Stomach smooth muscle (tissue), 2 donors: ENCODE results near the gene PRM3.

Experiments used
- H3K27ac ChIP-seq: one replicate; pipeline ENCODE4 v1.7.0; 2013; ENCODE audit warnings: mild to moderate bottlenecking, low read length, inconsistent platforms
- H3K27me3 ChIP-seq, 2 donors: one replicate each; pipeline ENCODE4 v1.7.0; 2013; ENCODE audit warnings: low read length in 2 of 2; ENCODE audit not compliant: insufficient read depth in 2 of 2, control insufficient read depth in 1 of 2
- H3K36me3 ChIP-seq, 2 donors: one replicate each; pipeline ENCODE4 v1.7.0; 2013; ENCODE audit warnings: low read length in 2 of 2; ENCODE audit not compliant: control insufficient read depth in 2 of 2, insufficient read depth in 2 of 2
- H3K4me1 ChIP-seq: one replicate; pipeline ENCODE4 v1.7.0; 2013; ENCODE audit warnings: low read length; ENCODE audit not compliant: control insufficient read depth, insufficient read depth
- H3K4me3 ChIP-seq, 2 donors: one replicate each; pipeline ENCODE4 v1.7.0; 2013; ENCODE audit warnings: low read length in 2 of 2
- H3K9ac ChIP-seq, 2 donors: one replicate each; pipeline ENCODE4 v1.7.0; 2013; ENCODE audit warnings: low read length in 2 of 2, mild to moderate bottlenecking in 1 of 2
- H3K9me3 ChIP-seq, 2 donors: one replicate each; pipeline ENCODE4 v1.7.0; 2013; ENCODE audit warnings: low read length in 2 of 2; ENCODE audit not compliant: control insufficient read depth in 2 of 2
- donor health status: healthy.
- donor health status: Pancreatic carcinoma.

Gene PRM3

DNA sequence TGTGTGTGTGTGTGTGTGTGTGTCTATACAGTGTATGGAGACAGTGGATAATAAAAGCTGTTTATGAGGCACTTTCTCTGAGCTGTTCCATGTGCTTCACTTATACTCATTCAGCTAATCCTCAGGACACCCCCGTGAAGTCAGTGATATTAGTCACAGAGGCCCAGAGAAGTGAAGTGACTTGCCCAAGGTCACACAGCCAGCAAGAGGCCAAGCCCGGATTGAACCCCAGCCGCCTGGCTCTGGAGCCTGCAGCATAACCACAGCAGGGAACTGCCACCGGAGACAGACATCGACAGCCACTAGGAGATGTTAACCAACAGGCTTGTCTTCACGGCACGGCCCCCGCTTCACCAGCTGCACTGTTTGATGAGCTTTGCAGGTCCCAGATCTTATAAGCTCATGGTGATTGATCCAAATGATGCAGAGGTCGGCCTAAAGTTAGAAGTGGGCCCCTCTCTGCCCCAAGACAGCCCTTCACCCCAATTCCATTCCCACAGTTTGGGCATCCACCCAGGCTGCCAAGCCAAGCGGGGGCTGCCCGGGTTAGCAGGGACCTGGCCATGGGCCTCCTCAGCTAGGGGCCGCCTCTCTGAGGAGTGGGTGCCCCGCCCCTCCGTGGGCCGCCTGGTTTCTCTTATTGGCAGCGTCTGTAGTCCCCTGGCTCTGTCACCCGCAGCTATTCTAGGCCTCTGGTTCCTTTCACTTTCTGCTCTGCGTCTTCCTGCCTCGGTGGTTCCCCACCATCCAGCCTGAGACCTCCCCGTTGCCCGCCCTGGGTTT is 48.3 kb downstream of the PRM3 start:
- Histone ChIP-seq H3K27me3 (no peaks in the 10 kb centered on the region), H3K4me1 (no peaks in the 10 kb centered on the region), H3K9me3 (no peaks in the 10 kb centered on the region), H3K4me3 (peak overlapping the region in 1 of 2 donors; percentile 22), H3K27ac (no peak overlapping the region), H3K9ac (no peak overlapping the region), H3K36me3 (no peaks in the 10 kb centered on the region)

DNA sequence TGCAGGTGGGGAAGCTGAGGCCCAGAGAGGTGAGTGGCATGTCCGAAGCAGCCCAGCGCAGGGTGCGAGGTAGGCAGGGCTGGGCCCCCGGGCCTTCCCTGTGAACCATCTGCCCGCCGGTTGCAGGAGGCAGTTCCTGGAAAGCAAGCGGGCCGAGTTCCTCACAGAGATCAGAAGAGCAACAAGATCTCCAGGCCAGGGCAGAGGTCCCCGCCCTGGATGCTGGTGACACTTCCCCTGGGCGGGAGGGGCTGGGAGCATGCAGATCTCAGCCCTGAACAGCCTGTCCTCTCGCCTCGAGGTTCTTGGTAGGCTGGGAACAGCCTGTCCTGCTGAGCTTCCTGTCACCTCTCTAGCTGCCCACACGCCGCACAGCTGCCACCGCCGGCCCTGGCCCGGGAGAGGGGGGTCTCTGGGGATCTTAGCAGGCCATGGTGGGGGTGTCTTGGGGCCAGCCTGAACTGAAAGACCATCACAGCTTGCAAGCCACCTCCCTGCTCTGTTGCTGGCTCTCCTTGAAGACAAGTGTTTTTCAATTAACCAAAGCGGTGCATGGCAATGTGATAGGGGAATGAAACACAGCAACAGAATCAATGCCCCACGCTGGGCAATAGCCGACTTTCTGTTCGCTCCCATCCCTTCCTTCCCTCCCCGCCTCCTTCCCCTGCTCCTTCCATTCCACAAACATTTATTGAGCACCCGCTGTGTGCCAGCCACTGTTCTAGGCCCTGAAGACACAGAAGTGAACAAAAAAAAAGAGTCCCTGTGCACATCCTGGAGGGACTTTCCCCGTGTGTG is 49.1 kb downstream of the PRM3 start:
- H3K27me3 ChIP-seq: no peaks in the 10 kb centered on the region
- no peak overlapping the region for H3K4me3 ChIP-seq
- H3K27ac ChIP-seq: no peak overlapping the region
- no peaks in the 10 kb centered on the region for H3K36me3 ChIP-seq
- no peaks in the 10 kb centered on the region for H3K4me1 ChIP-seq
- H3K9me3 ChIP-seq: no peaks in the 10 kb centered on the region
- no peak overlapping the region for H3K9ac ChIP-seq
